H9 (cell line): ENCODE data around the gene TTC28. TPM values are rescaled to one million over a fixed set of nuclear protein-coding genes. Genes with fewer than 3 reads are reported as not detected.

Source experiments
- DNase-seq: peaks from one replicate; pipeline ENCODE4 v3.0.0-alpha.2; 2017
- H2AFZ ChIP-seq: one replicate; pipeline ENCODE4 v1.6.1; 2013; ENCODE audit warnings: mild to moderate bottlenecking, low read length, control low read depth, moderate library complexity
- H2AK5ac ChIP-seq: 2 replicates; pipeline ENCODE4 v1.6.1; 2013; ENCODE audit warnings: low read length, control low read depth, mixed read lengths; ENCODE audit not compliant: insufficient read length
- H2BK120ac ChIP-seq: one replicate; pipeline ENCODE4 v1.6.1; 2013; ENCODE audit warnings: low read depth, mild to moderate bottlenecking, low read length, control low read depth, inconsistent platforms; ENCODE audit not compliant: poor library complexity, severe bottlenecking
- H2BK12ac ChIP-seq: 2 replicates; pipeline ENCODE4 v1.6.1; 2013; ENCODE audit warnings: low read length, control low read depth, mixed read lengths, low read depth; ENCODE audit not compliant: insufficient read length
- H2BK15ac ChIP-seq: 2 replicates; pipeline ENCODE4 v1.6.1; 2013; ENCODE audit warnings: low read depth, low read length, control low read depth
- H2BK20ac ChIP-seq: one replicate; pipeline ENCODE4 v1.6.1; 2013; ENCODE audit warnings: low read depth, mild to moderate bottlenecking, low read length, control low read depth, inconsistent platforms; ENCODE audit not compliant: poor library complexity, severe bottlenecking
- H2BK5ac ChIP-seq: 2 replicates; pipeline ENCODE4 v1.6.1; 2013; ENCODE audit warnings: low read length, control low read depth, mixed read lengths; ENCODE audit not compliant: insufficient read length
- H3K14ac ChIP-seq: 2 replicates; pipeline ENCODE4 v1.6.1; 2013; ENCODE audit warnings: low read length, control low read depth; ENCODE audit not compliant: insufficient read depth
- H3K18ac ChIP-seq: 2 replicates; pipeline ENCODE4 v1.6.1; 2013; ENCODE audit warnings: low read depth, mild to moderate bottlenecking, mixed read lengths, low read length, control low read depth; ENCODE audit not compliant: insufficient read length
- H3K23ac ChIP-seq: 2 replicates; pipeline ENCODE4 v1.6.1; 2013; ENCODE audit warnings: low read length, control low read depth, mixed read lengths, low read depth; ENCODE audit not compliant: insufficient read length
- H3K23me2 ChIP-seq: 2 replicates; pipeline ENCODE4 v1.6.1; 2013; ENCODE audit warnings: low read depth, mild to moderate bottlenecking, mixed read lengths, low read length, control low read depth; ENCODE audit not compliant: insufficient read length, poor library complexity, severe bottlenecking
- H3K27ac ChIP-seq: 2 replicates; pipeline ENCODE4 v1.5.1; 2013; ENCODE audit warnings: low read length, control low read depth, mixed read lengths, low read depth; ENCODE audit not compliant: insufficient read length
- H3K27me3 ChIP-seq: 2 replicates; pipeline ENCODE4 v1.6.1; 2013; ENCODE audit warnings: low read length, control low read depth, inconsistent platforms; ENCODE audit not compliant: insufficient read depth
- H3K4ac ChIP-seq: 2 replicates; pipeline ENCODE4 v1.6.1; 2013; ENCODE audit warnings: low read depth, mild to moderate bottlenecking, control low read depth, inconsistent platforms, low read length, moderate library complexity
- H3K4me1 ChIP-seq: 2 replicates; pipeline ENCODE4 v1.6.1; 2013; ENCODE audit warnings: low read length, control low read depth, inconsistent platforms; ENCODE audit not compliant: insufficient read depth
- H3K4me2 ChIP-seq: 2 replicates; pipeline ENCODE4 v1.6.1; 2013; ENCODE audit warnings: low read length, control low read depth, mixed read lengths; ENCODE audit not compliant: insufficient read length, insufficient read depth
- H3K56ac ChIP-seq: 2 replicates; pipeline ENCODE4 v1.6.1; 2013; ENCODE audit warnings: low read depth, mild to moderate bottlenecking, mixed read lengths, low read length, control low read depth; ENCODE audit not compliant: insufficient read length
- H3K79me1 ChIP-seq: 2 replicates; pipeline ENCODE4 v1.6.1; 2013; ENCODE audit warnings: low read depth, mild to moderate bottlenecking, moderate library complexity, low read length, control low read depth, inconsistent platforms; ENCODE audit not compliant: insufficient read depth, poor library complexity, severe bottlenecking
- H3K79me2 ChIP-seq: 2 replicates; pipeline ENCODE4 v1.6.1; 2013; ENCODE audit warnings: low read length, control low read depth, inconsistent platforms; ENCODE audit not compliant: insufficient read depth
- H3K9ac ChIP-seq: 2 replicates; pipeline ENCODE4 v1.6.1; 2013; ENCODE audit warnings: low read length, control low read depth, mixed read lengths; ENCODE audit not compliant: insufficient read length; ENCODE audit errors: extremely low read depth
- H3K9me3 ChIP-seq: one replicate; pipeline ENCODE4 v1.6.1; 2013; ENCODE audit warnings: low read depth, low read length, inconsistent platforms; ENCODE audit not compliant: control insufficient read depth
- H3T11ph ChIP-seq: one replicate; pipeline ENCODE4 v1.6.1; 2013; ENCODE audit warnings: mild to moderate bottlenecking, low read length, control low read depth, inconsistent platforms
- H4K20me1 ChIP-seq: one replicate; pipeline ENCODE4 v1.6.1; 2013; ENCODE audit not compliant: control insufficient read depth, insufficient read length, insufficient read depth
- H4K5ac ChIP-seq: 2 replicates; pipeline ENCODE4 v1.6.1; 2013; ENCODE audit warnings: low read depth, mild to moderate bottlenecking, mixed read lengths, low read length, control low read depth; ENCODE audit not compliant: insufficient read length
- H4K8ac ChIP-seq: replicated peaks from 2 replicates; pipeline ENCODE4 v1.6.1; 2013; ENCODE audit warnings: low read length, control low read depth, mixed read lengths, low read depth; ENCODE audit not compliant: insufficient read length
- H4K91ac ChIP-seq: 2 replicates; pipeline ENCODE4 v1.6.1; 2013; ENCODE audit warnings: low read depth, mild to moderate bottlenecking, moderate library complexity, mixed read lengths, low read length, control low read depth; ENCODE audit not compliant: insufficient read length
- H3K27ac Mint-ChIP-seq, 3 experiments: 2 replicates in 2 of 3; 3 replicates in 1 of 3; pipeline ENCODE4 v1.8.0; 2020 to 2021; ENCODE audit warnings: mixed read lengths in 3 of 3, mild to moderate bottlenecking in 1 of 3, moderate library complexity in 1 of 3
- H3K27me3 Mint-ChIP-seq: 2 replicates; pipeline ENCODE4 v1.8.0; 2021; ENCODE audit warnings: low read depth, mild to moderate bottlenecking, moderate library complexity, mixed read lengths
- H3K36me3 Mint-ChIP-seq, 3 experiments: 2 replicates in 2 of 3; 3 replicates in 1 of 3; pipeline ENCODE4 v1.8.0; 2020 to 2021; ENCODE audit warnings: low read depth in 3 of 3, mixed read lengths in 3 of 3; ENCODE audit not compliant: insufficient read depth in 1 of 3
- H3K4me1 Mint-ChIP-seq, 2 experiments: 2 replicates each; pipeline ENCODE4 v1.8.0; 2020; ENCODE audit warnings: mixed read lengths in 2 of 2
- H3K4me3 Mint-ChIP-seq, 2 experiments: 2 replicates in 1 of 2; 3 replicates in 1 of 2; pipeline ENCODE4 v1.8.0; 2020 to 2021; ENCODE audit warnings: mild to moderate bottlenecking in 2 of 2, mixed read lengths in 2 of 2, moderate library complexity in 1 of 2
- H3K9me3 Mint-ChIP-seq, 2 experiments: 2 replicates in 1 of 2; 3 replicates in 1 of 2; pipeline ENCODE4 v1.8.0; 2020; ENCODE audit warnings: mild to moderate bottlenecking in 2 of 2, mixed read lengths in 2 of 2, moderate library complexity in 1 of 2
- total RNA-seq: library from RNA; stranded (reverse); gene quantifications from 2 replicates; pipeline ENCODE4 v1.2.1, GENCODE V29; 2021
- TF ChIP-seq, protein P1 (sequence below): fragments of 200-600 bp; sonication (generic); conservative IDR thresholded peaks from 3 replicates; pipeline ENCODE4 v1.8.0; 2021; ENCODE audit warnings: antibody characterized with exemption, mild to moderate bottlenecking

The TTC28 gene
- total RNA-seq, 1 experiment from 2014 or later = 13.6 TPM

DNA sequence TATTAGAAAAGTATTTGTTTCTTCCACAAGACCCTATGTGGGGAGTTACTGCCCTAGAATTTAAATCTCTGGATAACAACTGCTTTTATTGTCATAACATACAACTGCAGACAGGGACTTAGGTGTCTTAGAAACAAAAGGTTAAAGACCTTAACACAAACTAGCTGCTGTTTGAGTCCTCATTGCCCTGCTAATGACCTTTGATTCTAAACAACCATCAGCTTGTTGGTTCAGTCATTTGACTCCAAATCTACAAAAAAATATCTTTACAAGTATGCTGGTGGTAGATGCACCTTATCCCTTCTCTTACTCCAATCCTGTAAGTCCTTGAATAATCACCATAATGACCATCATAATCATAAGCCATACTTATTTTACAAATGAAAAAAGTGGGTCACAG is 383.2 kb downstream of the TTC28 start:
- no peaks in the 10 kb centered on the region for H3K9me3 Mint-ChIP-seq
- H3K36me3 Mint-ChIP-seq = no peaks in the 10 kb centered on the region
- H2BK15ac ChIP-seq = no peak overlapping the region

More for the DNA sequence above, 383.2 kb downstream of the TTC28 start:
- Mint-ChIP-seq H3K4me3 (no peak overlapping the region), H3K4me1 (peaks cover 3 to 7% of the 10 kb centered on the region in 2 experiments), H3K27ac (no peak overlapping the region), H3K27me3 (no peaks in the 10 kb centered on the region)
- Histone ChIP-seq H2BK5ac (no peak overlapping the region), H3K9me3 (no peaks in the 10 kb centered on the region), H3K79me2 (no peaks in the 10 kb centered on the region), H2AFZ (no peak overlapping the region), H4K8ac (no peak overlapping the region), H3T11ph (no peak overlapping the region), H3K79me1 (no peaks in the 10 kb centered on the region), H3K27ac (no peak overlapping the region), H3K14ac (no peak overlapping the region), H3K4me1 (no peaks in the 10 kb centered on the region), H2AK5ac (no peak overlapping the region), H4K91ac (no peak overlapping the region), H3K9ac (no peak overlapping the region), H2BK20ac (no peak overlapping the region), H3K56ac (no peak overlapping the region), H3K18ac (no peak overlapping the region), H3K4ac (no peak overlapping the region), H3K23ac (no peak overlapping the region), H2BK120ac (no peak overlapping the region), H4K20me1 (no peaks in the 10 kb centered on the region), H2BK12ac (no peak overlapping the region), H3K4me2 (no peak overlapping the region), H4K5ac (no peak overlapping the region), H3K27me3 (no peaks in the 10 kb centered on the region), H3K23me2 (no peaks in the 10 kb centered on the region)
- DNase-seq = no peak
- TF ChIP-seq, protein P1, sequence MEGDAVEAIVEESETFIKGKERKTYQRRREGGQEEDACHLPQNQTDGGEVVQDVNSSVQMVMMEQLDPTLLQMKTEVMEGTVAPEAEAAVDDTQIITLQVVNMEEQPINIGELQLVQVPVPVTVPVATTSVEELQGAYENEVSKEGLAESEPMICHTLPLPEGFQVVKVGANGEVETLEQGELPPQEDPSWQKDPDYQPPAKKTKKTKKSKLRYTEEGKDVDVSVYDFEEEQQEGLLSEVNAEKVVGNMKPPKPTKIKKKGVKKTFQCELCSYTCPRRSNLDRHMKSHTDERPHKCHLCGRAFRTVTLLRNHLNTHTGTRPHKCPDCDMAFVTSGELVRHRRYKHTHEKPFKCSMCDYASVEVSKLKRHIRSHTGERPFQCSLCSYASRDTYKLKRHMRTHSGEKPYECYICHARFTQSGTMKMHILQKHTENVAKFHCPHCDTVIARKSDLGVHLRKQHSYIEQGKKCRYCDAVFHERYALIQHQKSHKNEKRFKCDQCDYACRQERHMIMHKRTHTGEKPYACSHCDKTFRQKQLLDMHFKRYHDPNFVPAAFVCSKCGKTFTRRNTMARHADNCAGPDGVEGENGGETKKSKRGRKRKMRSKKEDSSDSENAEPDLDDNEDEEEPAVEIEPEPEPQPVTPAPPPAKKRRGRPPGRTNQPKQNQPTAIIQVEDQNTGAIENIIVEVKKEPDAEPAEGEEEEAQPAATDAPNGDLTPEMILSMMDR = no peak
